HG02943 (cell line): ENCODE results near the gene ITPR1.

Experiments used
- ATAC-seq: cut with Tn5 transposase; IDR thresholded peaks from one replicate; pipeline ENCODE4 v1.9.1; 2021; ENCODE audit warnings: mild to moderate bottlenecking, low read depth, moderate library complexity; ENCODE audit not compliant: unreplicated experiment

ITPR1 gene

DNA sequence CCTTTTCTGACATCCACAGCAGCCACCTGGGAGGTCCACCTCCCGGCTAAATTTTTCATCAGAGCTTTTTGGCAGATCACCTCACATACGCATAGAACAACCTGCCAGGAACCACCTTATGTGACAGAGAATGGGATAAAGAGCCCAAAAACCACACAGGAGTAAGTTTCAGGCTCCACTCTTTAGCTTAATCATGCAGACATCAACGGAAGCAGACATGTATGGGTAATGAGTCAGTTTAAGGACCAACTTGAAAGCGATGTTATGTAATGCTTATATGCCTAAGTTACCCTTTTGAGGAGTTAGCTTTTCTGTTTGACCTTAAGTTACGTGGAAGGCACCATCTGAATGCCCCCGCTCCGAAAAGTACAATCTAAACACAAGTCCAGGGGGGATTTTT is 302.8 kb downstream of the ITPR1 start:
- ATAC-seq: no peak

DNA sequence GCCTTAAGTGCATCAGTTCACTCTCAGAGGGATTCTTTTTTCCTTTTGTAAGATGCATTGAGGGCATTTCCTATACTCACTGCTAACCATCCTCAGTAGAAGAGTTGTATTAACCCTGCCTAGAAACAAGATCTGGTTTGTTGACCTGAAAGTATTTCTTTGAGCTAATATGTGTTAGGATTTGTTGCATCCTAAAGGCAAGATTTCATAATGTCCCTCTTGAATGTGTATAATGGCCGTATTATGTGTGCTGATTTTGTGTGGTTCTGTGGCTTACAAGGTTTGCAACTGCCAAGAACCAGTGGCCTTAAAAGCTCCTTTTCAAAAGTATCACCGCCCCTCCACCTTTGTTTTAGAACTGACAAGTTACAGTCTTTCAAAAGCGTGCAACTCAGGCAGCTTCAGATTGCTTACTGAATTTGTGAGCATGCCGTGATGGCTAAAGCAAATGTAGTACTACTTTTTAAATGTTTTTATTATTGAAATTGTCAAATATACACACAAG is 304.1 kb downstream of the ITPR1 start:
- no peak for ATAC-seq

DNA sequence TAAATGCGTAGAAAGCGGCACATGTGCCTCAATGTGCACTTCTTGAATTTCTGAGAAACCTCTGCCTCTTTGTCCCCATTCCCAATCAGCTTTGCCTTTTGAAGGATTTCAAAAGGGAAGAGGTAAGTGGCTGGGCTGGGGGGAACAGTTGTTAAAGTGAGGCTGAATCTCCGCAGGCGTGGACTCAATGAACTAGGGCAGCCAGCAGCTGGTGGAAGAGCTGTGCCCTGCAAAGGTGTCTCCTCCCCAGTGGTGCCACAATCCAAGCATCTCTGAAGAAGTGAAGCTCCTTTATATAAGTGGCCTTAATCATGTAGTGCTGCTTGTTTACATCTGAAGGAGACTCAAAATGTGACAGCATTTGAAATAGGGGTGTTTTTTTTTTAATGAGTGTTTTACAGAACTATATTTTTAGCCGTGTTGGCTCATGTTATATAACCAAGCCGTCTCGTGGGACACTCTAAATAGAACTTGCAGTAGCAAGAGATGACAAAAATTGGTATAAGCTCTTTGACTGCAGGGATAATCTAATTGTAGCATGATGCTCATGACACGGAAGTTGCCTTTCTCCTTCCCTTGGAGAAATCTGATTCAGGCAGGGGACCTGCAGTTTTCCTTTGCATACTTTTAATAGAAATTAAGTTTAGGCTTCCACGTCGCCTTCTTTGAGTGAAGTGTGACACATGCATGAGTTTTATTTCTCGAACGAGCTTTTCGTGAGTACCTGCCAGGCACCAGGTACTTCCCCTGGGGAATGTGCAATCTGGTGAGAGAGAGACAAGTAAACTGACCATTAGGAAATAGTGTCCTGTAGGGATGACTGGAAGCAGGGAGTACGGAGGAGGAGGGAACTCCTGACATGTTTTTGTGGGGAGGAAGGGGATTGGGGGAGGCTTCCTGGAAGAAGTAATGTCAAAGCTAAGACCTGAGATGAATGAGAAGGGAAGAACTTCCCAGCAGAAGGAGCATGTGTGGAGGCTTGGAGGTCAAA is 306.4 kb downstream of the ITPR1 start:
- no peak for ATAC-seq

DNA sequence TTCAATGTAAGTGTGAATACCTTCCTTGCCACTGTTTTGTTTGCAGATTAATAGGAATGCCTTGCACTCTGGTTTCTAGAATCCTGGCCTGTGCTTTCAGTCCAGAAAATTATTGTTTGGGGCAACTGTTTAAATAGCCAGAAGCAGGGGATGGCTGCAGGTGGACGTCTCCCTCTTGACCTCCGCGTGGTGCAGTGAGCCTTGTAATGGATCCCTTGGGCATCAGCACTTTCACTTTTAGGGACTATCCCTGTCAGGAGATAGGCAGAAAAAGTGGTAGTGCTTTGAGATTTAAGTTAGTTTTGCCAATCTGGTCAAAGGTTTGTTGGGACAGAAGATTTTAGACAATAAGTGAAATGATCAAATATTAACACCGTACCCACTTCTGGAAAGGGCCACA is 307.4 kb downstream of the ITPR1 start:
- no peak for ATAC-seq

DNA sequence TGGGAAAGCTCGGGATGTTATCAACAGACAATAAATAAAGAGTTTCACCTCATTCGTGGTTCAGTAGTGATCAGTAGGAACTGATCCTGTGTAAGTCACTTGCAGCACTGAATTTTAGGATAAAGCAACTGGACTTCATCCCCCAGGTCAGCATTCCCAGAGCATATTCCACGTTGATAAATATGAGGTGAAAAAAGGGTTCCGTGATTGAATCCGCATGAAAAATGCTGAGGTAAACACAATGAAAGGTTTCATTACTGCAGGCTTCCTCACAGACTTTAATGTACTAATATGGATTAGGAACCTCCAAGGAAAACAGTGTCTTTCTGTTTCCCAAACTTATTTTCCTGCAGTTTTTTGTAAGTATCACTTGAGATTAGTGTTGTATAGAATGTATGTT is 308.7 kb downstream of the ITPR1 start:
- ATAC-seq: no peak

DNA sequence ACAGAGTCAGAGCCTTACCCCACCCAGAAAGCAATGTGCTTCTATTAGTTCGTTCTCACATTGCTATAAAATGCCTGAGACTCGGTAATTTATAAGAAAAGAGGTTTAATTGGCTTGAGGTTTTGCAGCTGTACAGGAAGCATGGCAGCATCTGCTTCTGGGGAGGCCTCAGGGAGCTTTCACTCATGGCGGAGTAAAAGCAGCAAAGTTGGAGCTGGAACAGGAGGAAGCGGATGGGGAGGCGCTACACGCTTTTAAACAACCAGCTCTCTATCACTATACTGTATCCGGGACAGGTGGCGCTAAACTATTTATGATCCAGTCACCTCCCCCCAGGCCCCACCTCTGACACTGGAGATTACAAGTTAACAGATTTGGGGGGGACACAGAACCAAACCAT is 309.8 kb downstream of the ITPR1 start:
- no peak for ATAC-seq

DNA sequence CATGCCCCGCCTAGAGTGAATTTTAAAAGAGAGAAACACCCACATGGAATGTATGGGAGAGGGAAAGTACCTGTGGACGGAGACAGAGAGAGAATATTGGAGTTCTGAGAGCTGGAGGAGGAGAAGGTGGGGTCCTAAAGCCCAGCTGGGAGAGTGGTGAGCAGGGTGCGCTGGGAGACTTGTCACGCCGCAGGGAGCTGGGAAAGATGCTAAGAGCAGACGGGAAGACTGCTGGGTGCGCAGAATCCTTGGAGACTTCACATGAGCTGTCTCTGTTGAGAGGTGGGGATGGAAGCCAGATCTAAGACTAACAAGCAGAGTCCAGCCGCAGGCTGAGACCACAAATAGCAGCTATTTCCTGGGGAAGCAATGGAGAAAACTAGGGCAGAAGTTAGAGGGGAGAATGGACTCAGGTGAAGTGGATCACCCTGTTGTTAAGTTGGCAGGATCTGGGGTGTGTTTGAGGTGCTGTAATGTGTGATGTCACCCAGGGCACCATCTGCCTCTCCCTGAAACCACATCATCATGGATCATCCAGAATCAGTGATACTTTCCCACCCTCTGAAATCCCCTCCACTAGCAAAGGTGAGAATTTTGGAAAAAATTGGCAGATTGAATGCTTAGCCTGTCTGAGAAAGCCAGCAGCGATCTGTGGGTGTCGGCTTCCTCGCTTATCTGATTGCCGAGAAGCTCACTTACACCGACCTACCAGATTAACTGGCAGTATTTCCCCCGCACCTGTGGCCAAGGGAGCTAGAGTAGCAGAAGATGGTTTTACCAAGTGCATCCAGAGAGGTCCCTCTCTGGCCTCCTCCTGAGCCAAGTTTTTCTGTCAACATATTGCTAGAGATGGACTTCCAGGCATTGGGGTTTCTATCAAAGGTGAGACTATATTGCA is 311.3 kb downstream of the ITPR1 start:
- ATAC-seq: no peak

DNA sequence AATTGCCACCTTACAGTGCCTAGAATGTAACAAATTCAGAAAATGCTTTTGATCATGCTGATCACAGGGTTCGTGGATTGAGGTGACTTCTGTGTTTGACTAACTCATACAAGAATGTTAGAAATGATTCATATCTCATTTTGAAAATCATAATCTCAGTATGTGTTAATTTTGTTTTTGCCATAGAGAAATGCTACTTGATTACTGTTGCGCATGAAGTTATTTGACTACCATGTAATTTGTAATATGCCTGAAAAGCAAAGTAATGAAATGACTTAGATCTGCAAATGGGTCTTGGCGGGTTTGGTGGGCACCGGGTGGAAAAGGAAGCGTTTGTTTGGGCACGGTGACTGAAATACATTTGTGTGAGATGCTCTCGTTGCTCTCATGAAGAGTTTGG is 312.5 kb downstream of the ITPR1 start:
- no peak for ATAC-seq

DNA sequence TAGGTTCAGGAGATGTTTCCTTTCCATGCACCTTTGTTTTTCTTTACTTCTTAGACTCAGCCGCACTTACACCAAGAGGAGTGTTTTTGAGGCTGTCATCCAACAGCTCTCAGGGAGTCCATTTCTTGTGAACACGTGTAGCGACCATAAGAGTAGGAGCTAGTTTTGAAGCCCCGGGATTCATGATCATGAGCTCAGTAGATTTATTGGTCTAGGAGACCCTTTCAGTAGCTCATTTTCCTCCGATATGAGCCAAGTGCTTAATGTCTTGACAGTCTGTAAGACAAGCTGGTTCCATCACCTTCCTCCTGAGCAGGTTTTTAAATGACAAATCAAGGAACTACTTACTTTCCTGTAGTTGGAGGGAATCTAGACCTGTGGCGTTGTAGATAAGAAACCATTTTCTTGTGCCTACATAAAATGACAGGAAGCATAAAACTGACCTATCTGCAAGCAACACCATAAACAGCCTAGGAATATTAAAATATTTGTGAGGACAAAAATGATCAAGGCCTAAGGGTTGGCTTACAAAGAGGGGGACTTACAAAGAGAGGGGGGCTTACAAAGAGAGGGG is 313.5 kb downstream of the ITPR1 start:
- ATAC-seq: no peak

DNA sequence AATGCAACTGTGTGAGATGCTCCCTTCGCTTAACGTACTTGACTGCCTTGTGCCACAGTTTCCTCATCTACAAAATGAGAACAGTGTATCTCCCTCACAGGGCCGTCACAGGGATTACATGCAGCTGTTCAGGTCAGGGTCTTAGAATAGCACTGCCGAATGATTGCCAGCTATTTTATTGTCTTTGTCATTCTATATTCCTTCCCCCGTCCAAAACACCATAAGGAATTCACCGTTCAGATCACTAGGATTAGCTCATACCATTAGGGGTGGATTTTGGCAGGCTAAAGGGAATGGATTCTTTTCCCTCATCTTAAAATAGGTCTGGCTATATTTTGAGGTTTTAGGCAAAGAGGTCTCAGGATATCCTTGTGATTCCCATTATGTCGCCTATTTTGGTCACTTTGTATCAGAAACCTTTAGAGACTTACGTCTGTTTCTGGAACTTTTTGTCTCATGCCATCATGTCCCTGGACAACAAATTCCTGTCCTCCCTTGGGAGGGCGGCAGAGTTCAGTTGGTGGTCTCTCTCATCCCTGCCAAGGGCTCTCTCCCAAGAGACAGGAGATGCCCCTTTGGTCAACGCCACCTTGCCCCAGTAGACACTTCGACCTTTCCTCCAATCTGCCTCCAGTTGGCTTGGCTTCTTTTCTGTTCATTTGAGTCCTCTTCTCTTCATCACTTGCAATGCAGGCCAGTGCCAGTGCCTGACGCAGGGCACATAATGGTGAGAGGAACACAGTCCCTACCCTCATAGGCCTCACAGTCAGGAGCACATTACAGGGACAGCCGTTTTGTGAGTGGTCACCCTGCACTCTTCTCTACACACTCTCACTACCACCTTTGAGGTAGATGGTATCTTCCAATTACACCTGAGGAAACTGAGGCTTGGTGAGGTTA is 314.5 kb downstream of the ITPR1 start:
- ATAC-seq: no peak

DNA sequence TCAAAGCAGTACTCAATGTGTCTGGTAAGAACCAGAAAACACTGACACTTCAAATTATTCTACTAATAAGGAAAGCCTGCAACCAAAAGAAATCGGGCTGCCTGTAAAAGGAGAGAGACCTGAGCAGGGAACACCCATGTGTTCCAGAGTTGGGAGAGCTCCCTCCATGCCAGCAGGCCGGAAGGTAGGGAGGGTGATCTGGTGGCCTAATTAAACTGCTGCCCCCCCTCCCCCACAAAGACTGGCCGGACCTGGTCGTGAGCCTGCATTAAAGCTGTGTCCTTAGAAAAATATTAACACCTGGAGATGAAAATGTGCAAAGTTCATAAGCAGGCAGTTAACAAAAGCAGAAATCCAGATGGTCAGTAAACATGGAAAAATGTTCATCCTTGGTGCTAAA is 315.5 kb downstream of the ITPR1 start:
- ATAC-seq: no peak

DNA sequence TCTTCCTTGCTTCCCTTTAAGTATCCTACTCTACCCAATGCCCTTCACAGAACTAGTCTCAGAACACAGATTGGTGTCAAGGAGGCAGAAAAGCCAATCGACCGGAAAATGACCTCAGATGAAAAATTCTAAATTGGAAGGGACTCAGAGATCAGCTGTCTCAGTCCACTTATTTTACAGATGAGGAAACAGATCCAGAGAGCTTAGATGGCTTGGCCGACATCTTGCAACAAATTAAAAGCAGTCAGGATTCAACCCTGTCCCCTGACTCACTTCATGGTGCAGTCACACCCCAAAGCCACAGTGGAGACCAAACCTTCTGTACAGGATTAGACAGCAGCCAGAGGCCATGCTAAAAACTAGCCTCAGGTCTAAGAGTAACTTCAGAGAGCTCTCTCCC is 316.8 kb downstream of the ITPR1 start:
- no peak for ATAC-seq

DNA sequence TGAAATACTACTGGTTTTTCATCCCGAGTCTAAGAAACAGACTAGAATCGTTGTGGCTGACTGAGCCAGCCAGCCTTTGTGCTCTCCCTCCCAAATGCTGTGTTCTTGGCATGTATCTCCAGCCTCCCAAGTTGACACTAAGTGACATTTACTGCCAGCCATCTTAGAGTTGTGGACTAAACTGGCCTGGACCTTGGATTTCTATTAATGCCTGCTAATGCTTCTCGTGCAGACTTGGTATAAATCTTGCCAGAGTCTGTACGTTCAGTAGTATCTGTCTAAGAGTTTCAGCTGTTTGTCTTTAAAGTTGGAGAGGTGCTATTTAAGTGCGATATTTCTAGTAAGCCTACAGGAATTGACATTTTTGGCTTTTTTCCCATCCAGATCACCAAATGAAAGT is 319.4 kb downstream of the ITPR1 start:
- no peak for ATAC-seq

DNA sequence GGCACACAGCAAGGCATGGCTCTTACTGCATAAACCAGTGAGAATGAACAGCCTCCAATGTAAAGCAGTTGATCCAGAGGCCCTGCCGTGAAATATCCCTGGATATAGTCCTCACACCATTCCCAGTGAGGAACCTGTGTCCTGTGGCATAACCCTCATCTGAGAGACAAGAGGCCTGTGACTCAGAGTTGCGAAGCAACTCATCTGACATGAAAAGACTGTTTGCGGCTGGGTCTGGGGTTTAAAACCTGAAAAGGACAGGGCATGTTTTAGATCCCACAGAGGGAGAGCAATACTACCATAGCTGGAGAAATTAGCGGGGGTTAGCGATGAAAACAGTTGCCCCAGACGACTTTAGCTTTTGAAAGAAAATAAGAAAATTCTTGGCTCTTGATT is 320.8 kb downstream of the ITPR1 start:
- no peak for ATAC-seq

DNA sequence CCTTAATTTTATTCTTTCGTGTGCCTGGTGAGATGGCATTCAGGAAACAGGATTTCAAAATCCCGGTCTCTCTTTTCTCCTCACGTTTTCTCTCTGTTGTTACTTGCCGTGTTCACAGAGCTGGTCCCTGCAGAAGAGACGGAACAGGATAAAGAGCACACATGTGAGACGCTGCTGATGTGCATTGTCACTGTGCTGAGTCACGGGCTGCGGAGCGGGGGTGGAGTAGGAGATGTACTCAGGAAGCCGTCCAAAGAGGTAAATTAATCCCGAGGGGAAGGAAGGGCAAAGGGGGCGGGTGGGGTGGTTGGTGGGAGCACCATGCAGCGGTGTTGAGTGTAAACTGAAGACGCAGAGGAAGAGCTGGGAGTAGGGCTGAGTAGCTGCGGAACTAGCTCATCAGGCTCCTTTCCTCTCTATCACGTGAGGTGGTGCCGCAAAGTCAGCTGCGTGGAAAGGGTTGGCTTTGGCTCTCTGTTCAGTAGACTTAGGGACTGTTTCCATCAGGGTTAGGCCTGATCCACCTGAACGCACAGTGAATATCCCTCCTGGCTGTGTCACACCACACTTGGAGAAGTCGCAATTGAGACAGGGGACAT is 321.3 kb downstream of the ITPR1 start:
- ATAC-seq: no peak

DNA sequence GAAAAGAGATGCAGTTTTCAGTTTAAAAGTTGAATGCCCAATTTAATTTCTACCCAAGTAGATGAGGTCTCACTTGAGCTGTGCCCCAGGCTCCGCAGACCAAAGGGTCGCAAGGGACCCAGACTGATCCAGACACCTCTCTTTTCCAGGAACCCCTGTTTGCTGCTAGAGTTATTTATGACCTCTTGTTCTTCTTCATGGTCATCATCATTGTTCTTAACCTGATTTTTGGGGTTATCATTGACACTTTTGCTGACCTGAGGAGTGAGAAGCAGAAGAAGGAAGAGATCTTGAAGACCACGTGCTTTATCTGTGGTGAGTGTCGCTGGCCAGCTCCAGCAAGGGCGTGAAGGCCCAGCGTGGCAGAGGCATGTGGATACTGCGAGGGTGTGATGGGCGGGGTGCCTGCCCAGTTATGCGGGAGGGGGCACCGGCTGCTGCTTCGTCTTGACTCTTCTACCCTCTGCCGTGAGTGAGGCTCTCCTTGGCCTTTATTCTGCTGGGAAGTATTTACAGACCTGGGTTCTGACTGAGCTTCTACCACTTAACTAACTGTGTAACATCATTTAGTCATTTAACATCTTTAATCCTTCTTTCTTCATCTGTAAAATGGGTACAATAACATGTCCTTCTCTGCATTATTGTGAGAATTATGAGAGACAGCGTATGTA is 321.9 kb downstream of the ITPR1 start:
- no peak for ATAC-seq

DNA sequence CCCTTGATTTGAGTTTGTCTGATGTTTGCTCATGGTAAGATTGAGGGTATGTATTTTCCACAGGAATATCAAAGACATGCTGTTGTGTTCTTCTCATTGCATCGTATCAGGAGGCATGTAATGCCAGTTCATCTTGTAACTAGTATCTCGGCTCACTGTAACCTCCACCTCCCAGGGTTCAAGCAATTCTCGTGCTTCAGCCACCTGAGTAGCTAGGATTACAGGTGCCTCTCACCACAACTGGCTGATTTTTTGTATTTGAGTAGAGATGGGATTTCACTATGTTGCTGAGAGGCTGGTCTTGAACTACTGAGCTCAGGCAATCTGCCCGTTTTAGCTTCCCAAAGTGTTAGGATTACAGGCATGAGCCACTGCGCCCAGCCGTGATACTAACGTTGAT is 323.2 kb downstream of the ITPR1 start:
- ATAC-seq: no peak

DNA sequence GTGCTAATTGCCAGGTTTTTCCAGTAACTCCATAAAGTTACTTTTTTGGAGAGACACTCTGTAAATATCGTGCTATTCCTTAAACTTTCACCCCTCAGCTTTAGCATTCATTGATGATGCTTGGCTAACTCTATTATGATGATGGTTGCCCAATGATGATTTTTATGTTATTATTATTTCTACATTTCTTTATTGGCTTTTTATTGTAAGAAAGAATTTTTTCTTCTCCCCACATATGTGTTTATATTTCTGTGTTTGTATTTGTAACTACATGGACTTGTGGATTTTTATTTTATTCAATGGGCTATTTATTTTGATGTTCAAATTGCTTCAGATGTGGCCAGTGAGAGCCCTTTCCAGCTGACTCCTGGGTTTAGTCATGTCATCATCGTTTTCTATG is 323.6 kb downstream of the ITPR1 start:
- no peak for ATAC-seq

DNA sequence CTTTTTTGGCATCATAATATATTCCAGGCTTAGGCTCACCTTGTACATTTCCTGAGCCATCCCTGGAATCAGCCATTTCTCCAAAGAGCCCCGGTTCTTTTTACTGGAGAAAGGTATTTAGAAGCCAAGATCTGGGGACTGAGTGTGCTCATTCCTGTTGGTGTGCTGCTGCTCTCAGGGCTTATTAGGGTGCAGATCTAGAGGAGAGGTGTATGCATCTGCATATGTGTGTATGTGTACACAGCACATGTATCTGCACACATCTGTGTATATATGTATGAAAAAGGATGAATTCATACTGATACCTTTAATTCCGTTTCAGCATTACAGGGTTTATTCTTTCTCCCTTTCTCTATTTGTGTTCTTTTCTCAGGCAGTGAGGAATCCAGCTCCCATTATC is 324.0 kb downstream of the ITPR1 start:
- no peak for ATAC-seq
